Body of pancreas (tissue), 4 donors: ENCODE data around the gene SYNE1.

ENCODE experiments used
- CTCF ChIP-seq, 7 experiments: fragments of 450-650 bp in 4 of 7; fragments of 200-600 bp in 3 of 7; sonication (generic) in 3 of 7; IDR thresholded peaks; one replicate each; pipeline ENCODE4 v1.5.1; 2016 to 2019; ENCODE audit warnings: antibody characterized with exemption in 7 of 7
- POLR2A ChIP-seq, 3 donors: fragments of 450-650 bp; IDR thresholded peaks; one replicate each; pipeline ENCODE4 v1.6.1; 2016; ENCODE audit warnings: antibody characterized with exemption in 3 of 3, mild to moderate bottlenecking in 2 of 3

GRCh38 chr6:152454003-152454402 lies 183.2 kb downstream of the SYNE1 start:
- TF ChIP-seq CTCF (IDR thresholded peaks at IDR 0.05) (no peak), POLR2A (IDR thresholded peaks at IDR 0.05) (no peak)
